ENCODE measurements around the gene BZW2.

Gene BZW2

GRCh38 chr7:16753102-16753931 is 107.3 kb downstream of the BZW2 start, which contains the start of gene TSPAN13:
Gene TSPAN13 (plus strand): TSS chr7:16753755. CDS start chr7:16753968, 213 bp downstream.
- DNase-seq (ENCODE audit: low read depth), result peak; percentile 73

- DNase-seq (ENCODE audit: low read depth), result peak; percentile 40
Measured at GRCh38 chr7:16753932-16754855, 108.2 kb downstream of the BZW2 start.

- no peak for DNase-seq (ENCODE audit: low read depth)
Measured at GRCh38 chr7:16754856-16755317, 108.9 kb downstream of the BZW2 start.

- DNase-seq (ENCODE audit: low read depth), result peak; percentile 51
Measured at GRCh38 chr7:16755397-16755796, 109.4 kb downstream of the BZW2 start.
